H9 (cell line): ENCODE results near the gene KRTAP10-10. TPM values are rescaled to one million over a fixed set of nuclear protein-coding genes. Genes with fewer than 3 reads are reported as not detected.
"Not testable (repeated sequence)": the region's sequence is repeated elsewhere in the genome, so short reads cannot be mapped to it uniquely, and the experiment has no call there.

Source experiments
- DNase-seq: peaks from one replicate; pipeline ENCODE4 v3.0.0-alpha.2; 2017
- H2AFZ ChIP-seq: one replicate; pipeline ENCODE4 v1.6.1; 2013; ENCODE audit warnings: mild to moderate bottlenecking, low read length, control low read depth, moderate library complexity
- H2AK5ac ChIP-seq: 2 replicates; pipeline ENCODE4 v1.6.1; 2013; ENCODE audit warnings: low read length, control low read depth, mixed read lengths; ENCODE audit not compliant: insufficient read length
- H2BK120ac ChIP-seq: one replicate; pipeline ENCODE4 v1.6.1; 2013; ENCODE audit warnings: low read depth, mild to moderate bottlenecking, low read length, control low read depth, inconsistent platforms; ENCODE audit not compliant: poor library complexity, severe bottlenecking
- H2BK12ac ChIP-seq: 2 replicates; pipeline ENCODE4 v1.6.1; 2013; ENCODE audit warnings: low read length, control low read depth, mixed read lengths, low read depth; ENCODE audit not compliant: insufficient read length
- H2BK15ac ChIP-seq: 2 replicates; pipeline ENCODE4 v1.6.1; 2013; ENCODE audit warnings: low read depth, low read length, control low read depth
- H2BK20ac ChIP-seq: one replicate; pipeline ENCODE4 v1.6.1; 2013; ENCODE audit warnings: low read depth, mild to moderate bottlenecking, low read length, control low read depth, inconsistent platforms; ENCODE audit not compliant: poor library complexity, severe bottlenecking
- H2BK5ac ChIP-seq: 2 replicates; pipeline ENCODE4 v1.6.1; 2013; ENCODE audit warnings: low read length, control low read depth, mixed read lengths; ENCODE audit not compliant: insufficient read length
- H3K14ac ChIP-seq: 2 replicates; pipeline ENCODE4 v1.6.1; 2013; ENCODE audit warnings: low read length, control low read depth; ENCODE audit not compliant: insufficient read depth
- H3K18ac ChIP-seq: 2 replicates; pipeline ENCODE4 v1.6.1; 2013; ENCODE audit warnings: low read depth, mild to moderate bottlenecking, mixed read lengths, low read length, control low read depth; ENCODE audit not compliant: insufficient read length
- H3K23ac ChIP-seq: 2 replicates; pipeline ENCODE4 v1.6.1; 2013; ENCODE audit warnings: low read length, control low read depth, mixed read lengths, low read depth; ENCODE audit not compliant: insufficient read length
- H3K23me2 ChIP-seq: 2 replicates; pipeline ENCODE4 v1.6.1; 2013; ENCODE audit warnings: low read depth, mild to moderate bottlenecking, mixed read lengths, low read length, control low read depth; ENCODE audit not compliant: insufficient read length, poor library complexity, severe bottlenecking
- H3K27ac ChIP-seq: 2 replicates; pipeline ENCODE4 v1.5.1; 2013; ENCODE audit warnings: low read length, control low read depth, mixed read lengths, low read depth; ENCODE audit not compliant: insufficient read length
- H3K27me3 ChIP-seq: 2 replicates; pipeline ENCODE4 v1.6.1; 2013; ENCODE audit warnings: low read length, control low read depth, inconsistent platforms; ENCODE audit not compliant: insufficient read depth
- H3K4ac ChIP-seq: 2 replicates; pipeline ENCODE4 v1.6.1; 2013; ENCODE audit warnings: low read depth, mild to moderate bottlenecking, control low read depth, inconsistent platforms, low read length, moderate library complexity
- H3K4me1 ChIP-seq: 2 replicates; pipeline ENCODE4 v1.6.1; 2013; ENCODE audit warnings: low read length, control low read depth, inconsistent platforms; ENCODE audit not compliant: insufficient read depth
- H3K4me2 ChIP-seq: 2 replicates; pipeline ENCODE4 v1.6.1; 2013; ENCODE audit warnings: low read length, control low read depth, mixed read lengths; ENCODE audit not compliant: insufficient read length, insufficient read depth
- H3K56ac ChIP-seq: 2 replicates; pipeline ENCODE4 v1.6.1; 2013; ENCODE audit warnings: low read depth, mild to moderate bottlenecking, mixed read lengths, low read length, control low read depth; ENCODE audit not compliant: insufficient read length
- H3K79me1 ChIP-seq: 2 replicates; pipeline ENCODE4 v1.6.1; 2013; ENCODE audit warnings: low read depth, mild to moderate bottlenecking, moderate library complexity, low read length, control low read depth, inconsistent platforms; ENCODE audit not compliant: insufficient read depth, poor library complexity, severe bottlenecking
- H3K79me2 ChIP-seq: 2 replicates; pipeline ENCODE4 v1.6.1; 2013; ENCODE audit warnings: low read length, control low read depth, inconsistent platforms; ENCODE audit not compliant: insufficient read depth
- H3K9ac ChIP-seq: 2 replicates; pipeline ENCODE4 v1.6.1; 2013; ENCODE audit warnings: low read length, control low read depth, mixed read lengths; ENCODE audit not compliant: insufficient read length; ENCODE audit errors: extremely low read depth
- H3K9me3 ChIP-seq: one replicate; pipeline ENCODE4 v1.6.1; 2013; ENCODE audit warnings: low read depth, low read length, inconsistent platforms; ENCODE audit not compliant: control insufficient read depth
- H3T11ph ChIP-seq: one replicate; pipeline ENCODE4 v1.6.1; 2013; ENCODE audit warnings: mild to moderate bottlenecking, low read length, control low read depth, inconsistent platforms
- H4K20me1 ChIP-seq: one replicate; pipeline ENCODE4 v1.6.1; 2013; ENCODE audit not compliant: control insufficient read depth, insufficient read length, insufficient read depth
- H4K5ac ChIP-seq: 2 replicates; pipeline ENCODE4 v1.6.1; 2013; ENCODE audit warnings: low read depth, mild to moderate bottlenecking, mixed read lengths, low read length, control low read depth; ENCODE audit not compliant: insufficient read length
- H4K8ac ChIP-seq: replicated peaks from 2 replicates; pipeline ENCODE4 v1.6.1; 2013; ENCODE audit warnings: low read length, control low read depth, mixed read lengths, low read depth; ENCODE audit not compliant: insufficient read length
- H4K91ac ChIP-seq: 2 replicates; pipeline ENCODE4 v1.6.1; 2013; ENCODE audit warnings: low read depth, mild to moderate bottlenecking, moderate library complexity, mixed read lengths, low read length, control low read depth; ENCODE audit not compliant: insufficient read length
- H3K27ac Mint-ChIP-seq, 3 experiments: 2 replicates in 2 of 3; 3 replicates in 1 of 3; pipeline ENCODE4 v1.8.0; 2020 to 2021; ENCODE audit warnings: mixed read lengths in 3 of 3, mild to moderate bottlenecking in 1 of 3, moderate library complexity in 1 of 3
- H3K27me3 Mint-ChIP-seq: 2 replicates; pipeline ENCODE4 v1.8.0; 2021; ENCODE audit warnings: low read depth, mild to moderate bottlenecking, moderate library complexity, mixed read lengths
- H3K36me3 Mint-ChIP-seq, 3 experiments: 2 replicates in 2 of 3; 3 replicates in 1 of 3; pipeline ENCODE4 v1.8.0; 2020 to 2021; ENCODE audit warnings: low read depth in 3 of 3, mixed read lengths in 3 of 3; ENCODE audit not compliant: insufficient read depth in 1 of 3
- H3K4me1 Mint-ChIP-seq, 2 experiments: 2 replicates each; pipeline ENCODE4 v1.8.0; 2020; ENCODE audit warnings: mixed read lengths in 2 of 2
- H3K4me3 Mint-ChIP-seq, 2 experiments: 2 replicates in 1 of 2; 3 replicates in 1 of 2; pipeline ENCODE4 v1.8.0; 2020 to 2021; ENCODE audit warnings: mild to moderate bottlenecking in 2 of 2, mixed read lengths in 2 of 2, moderate library complexity in 1 of 2
- H3K9me3 Mint-ChIP-seq, 2 experiments: 2 replicates in 1 of 2; 3 replicates in 1 of 2; pipeline ENCODE4 v1.8.0; 2020; ENCODE audit warnings: mild to moderate bottlenecking in 2 of 2, mixed read lengths in 2 of 2, moderate library complexity in 1 of 2
- WGBS: extraction: QIAGEN DNeasy Blood & Tissue Kit; methylation state at CpG from one replicate; pipeline ENCODE4 v1.1.7; 2013; ENCODE audit warnings: missing lambda C conversion rate, low lambda C conversion rate, mixed read lengths; ENCODE audit not compliant: insufficient read length; ENCODE audit errors: extremely low coverage; 5-methylcytosine and 5-hydroxymethylcytosine counted together
- total RNA-seq: library from RNA; stranded (reverse); gene quantifications from 2 replicates; pipeline ENCODE4 v1.2.1, GENCODE V29; 2021
- TF ChIP-seq, protein P1 (sequence below): fragments of 200-600 bp; sonication (generic); conservative IDR thresholded peaks from 3 replicates; pipeline ENCODE4 v1.8.0; 2021; ENCODE audit warnings: antibody characterized with exemption, mild to moderate bottlenecking

Gene KRTAP10-10
- total RNA-seq, 1 experiment from 2014 or later = not detected

DNA sequence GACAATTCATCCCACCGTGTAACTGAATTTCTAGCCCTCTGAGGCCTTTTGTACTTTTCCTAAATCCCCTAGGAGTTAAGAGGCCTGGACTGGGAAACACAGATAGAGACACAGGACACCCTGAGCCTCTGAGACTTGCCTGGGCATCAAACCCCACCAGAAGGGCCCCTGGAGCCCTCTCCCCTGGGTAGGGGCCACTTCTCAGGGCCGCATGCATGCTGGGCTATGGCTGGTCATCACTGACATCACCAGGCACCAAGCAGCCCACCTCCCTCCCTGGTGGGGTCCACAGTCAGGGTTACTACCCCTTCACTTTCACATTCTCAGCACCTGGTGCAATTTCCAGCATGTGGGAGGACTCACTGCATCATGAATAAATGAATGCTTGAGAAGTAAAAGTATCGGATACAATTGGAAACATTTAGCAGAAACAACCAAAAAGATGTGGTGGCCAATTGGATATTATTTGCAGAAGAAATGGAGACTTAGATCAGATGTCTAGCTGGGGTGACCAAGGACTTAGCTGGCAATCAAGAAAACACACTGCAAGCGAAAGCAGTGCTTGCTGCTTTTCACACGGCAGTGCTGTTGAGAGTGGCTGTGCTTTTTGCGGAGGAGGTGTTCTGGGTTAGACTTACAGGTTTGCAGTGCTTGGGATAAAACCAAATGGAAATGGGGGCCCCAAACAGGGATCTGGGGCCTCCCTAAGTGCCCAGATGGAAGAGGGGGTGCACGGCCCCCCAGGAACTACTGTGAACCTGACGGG lies 37.7 kb upstream of the KRTAP10-10 start:
- Histone ChIP-seq H3K79me1 (no peaks in the 10 kb centered on the region), H3K79me2 (no peaks in the 10 kb centered on the region), H3K4me2 (no peak overlapping the region), H3K4ac (no peak overlapping the region), H4K8ac (no peak overlapping the region), H2BK15ac (no peak overlapping the region), H2BK120ac (no peak overlapping the region), H2BK5ac (no peak overlapping the region), H3K27me3 (no peaks in the 10 kb centered on the region), H2AK5ac (no peak overlapping the region), H3K56ac (no peak overlapping the region), H3K9ac (no peak overlapping the region), H3K14ac (no peak overlapping the region), H3T11ph (no peak overlapping the region), H3K4me1 (no peaks in the 10 kb centered on the region), H4K5ac (no peak overlapping the region), H2AFZ (no peak overlapping the region), H3K23me2 (no peaks in the 10 kb centered on the region), H3K23ac (no peak overlapping the region), H3K9me3 (no peaks in the 10 kb centered on the region), H3K27ac (no peak overlapping the region), H2BK12ac (no peak overlapping the region), H2BK20ac (no peak overlapping the region), H3K18ac (no peak overlapping the region), H4K20me1 (no peaks in the 10 kb centered on the region), H4K91ac (no peak overlapping the region)
- Mint-ChIP-seq H3K36me3 (peaks cover 0 to 4% (median 0%) of the 10 kb centered on the region in 3 experiments; a peak in 1 of 7 replicates), H3K9me3 (no peaks in the 10 kb centered on the region; a peak in 2 of 5 replicates), H3K4me3 (no peak overlapping the region), H3K27me3 (peaks cover 8% of the 10 kb centered on the region), H3K27ac (peak overlapping the region in 2 of 3 experiments; percentile 55 to 90; a peak in 5 of 7 replicates), H3K4me1 (peaks cover 37 to 44% of the 10 kb centered on the region in 2 experiments)
- WGBS = no CpG with 5 or more reads among the region's 8 CpGs
- peak; percentile 28 for DNase-seq
- TF ChIP-seq, protein P1, sequence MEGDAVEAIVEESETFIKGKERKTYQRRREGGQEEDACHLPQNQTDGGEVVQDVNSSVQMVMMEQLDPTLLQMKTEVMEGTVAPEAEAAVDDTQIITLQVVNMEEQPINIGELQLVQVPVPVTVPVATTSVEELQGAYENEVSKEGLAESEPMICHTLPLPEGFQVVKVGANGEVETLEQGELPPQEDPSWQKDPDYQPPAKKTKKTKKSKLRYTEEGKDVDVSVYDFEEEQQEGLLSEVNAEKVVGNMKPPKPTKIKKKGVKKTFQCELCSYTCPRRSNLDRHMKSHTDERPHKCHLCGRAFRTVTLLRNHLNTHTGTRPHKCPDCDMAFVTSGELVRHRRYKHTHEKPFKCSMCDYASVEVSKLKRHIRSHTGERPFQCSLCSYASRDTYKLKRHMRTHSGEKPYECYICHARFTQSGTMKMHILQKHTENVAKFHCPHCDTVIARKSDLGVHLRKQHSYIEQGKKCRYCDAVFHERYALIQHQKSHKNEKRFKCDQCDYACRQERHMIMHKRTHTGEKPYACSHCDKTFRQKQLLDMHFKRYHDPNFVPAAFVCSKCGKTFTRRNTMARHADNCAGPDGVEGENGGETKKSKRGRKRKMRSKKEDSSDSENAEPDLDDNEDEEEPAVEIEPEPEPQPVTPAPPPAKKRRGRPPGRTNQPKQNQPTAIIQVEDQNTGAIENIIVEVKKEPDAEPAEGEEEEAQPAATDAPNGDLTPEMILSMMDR = no peak

DNA sequence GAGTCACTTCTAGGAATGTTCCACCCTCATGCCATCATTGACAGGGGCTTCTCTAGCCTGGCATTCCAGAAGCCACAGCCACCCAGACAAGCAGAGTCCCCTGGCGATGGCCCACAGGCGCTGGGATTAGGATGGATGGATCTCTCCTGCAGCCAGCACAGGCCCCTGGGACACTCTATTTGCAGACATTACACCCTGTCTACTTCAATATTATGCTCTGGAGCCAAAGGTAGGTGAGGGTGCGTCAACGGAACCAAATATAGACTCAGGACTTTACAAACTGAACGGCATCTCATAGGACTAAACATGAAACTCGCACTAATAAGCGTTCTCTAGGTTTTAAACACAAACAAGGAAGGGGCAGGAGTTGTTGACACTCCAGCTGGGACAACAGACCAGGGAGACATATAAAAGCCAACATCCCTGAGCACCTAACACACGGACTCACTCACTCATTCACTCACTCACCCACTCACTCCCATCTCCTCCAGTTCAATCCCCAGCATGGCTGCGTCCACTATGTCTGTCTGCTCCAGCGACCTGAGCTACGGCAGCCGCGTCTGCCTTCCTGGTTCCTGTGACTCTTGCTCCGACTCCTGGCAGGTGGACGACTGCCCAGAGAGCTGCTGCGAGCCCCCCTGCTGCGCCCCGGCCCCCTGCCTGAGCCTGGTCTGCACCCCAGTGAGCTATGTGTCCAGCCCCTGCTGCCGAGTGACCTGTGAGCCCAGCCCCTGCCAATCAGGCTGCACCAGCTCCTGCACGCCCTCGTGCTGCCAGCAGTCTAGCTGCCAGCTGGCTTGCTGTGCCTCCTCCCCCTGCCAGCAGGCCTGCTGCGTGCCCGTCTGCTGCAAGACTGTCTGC lies 36.8 kb upstream of the KRTAP10-10 start, which contains the start of gene KRTAP10-7:
TSS of gene KRTAP10-7 (plus strand) at position 480 of the 861 bp plus-strand sequence. CDS start at position 505, 25 bp downstream.
- not testable (repeated sequence) for H4K5ac ChIP-seq, H3K9ac ChIP-seq, H2BK120ac ChIP-seq, H3K23me2 ChIP-seq, H3K79me1 ChIP-seq, H3K14ac ChIP-seq, H2AK5ac ChIP-seq, H3K18ac ChIP-seq, H4K8ac ChIP-seq, H2BK20ac ChIP-seq, H2AFZ ChIP-seq, H3K23ac ChIP-seq, DNase-seq, H4K20me1 ChIP-seq, H3K4me1 ChIP-seq, H2BK15ac ChIP-seq, H3K27ac ChIP-seq, H4K91ac ChIP-seq, H3K27me3 ChIP-seq, H3K56ac ChIP-seq, H2BK5ac ChIP-seq, H3K79me2 ChIP-seq, H2BK12ac ChIP-seq, H3K4me2 ChIP-seq, H3T11ph ChIP-seq, H3K4ac ChIP-seq, H3K9me3 Mint-ChIP-seq, H3K4me3 Mint-ChIP-seq, H3K9me3 ChIP-seq, H3K36me3 Mint-ChIP-seq
- H3K27ac Mint-ChIP-seq = peak within 1 kb of the TSS in 2 of 3 experiments; percentile 55 to 90; a peak in 5 of 7 replicates
- H3K27me3 Mint-ChIP-seq = peaks cover 11% of the 10 kb centered on the region
- no CpG with 5 or more reads among the region's 23 CpGs for WGBS
- H3K4me1 Mint-ChIP-seq = peaks cover 37 to 38% of the 10 kb centered on the region in 2 experiments
